HG02943 (cell line): ENCODE measurements around the gene DCPS.
"Not testable (repeated sequence)": the region's sequence is repeated elsewhere in the genome, so short reads cannot be mapped to it uniquely, and the experiment has no call there.

ENCODE experiments used
- ATAC-seq: cut with Tn5 transposase; IDR thresholded peaks from one replicate; pipeline ENCODE4 v1.9.1; 2021; ENCODE audit warnings: mild to moderate bottlenecking, low read depth, moderate library complexity; ENCODE audit not compliant: unreplicated experiment

Gene DCPS

GRCh38 chr11:126378763-126379162 is 74.9 kb downstream of the DCPS start:
- no peak for ATAC-seq

- ATAC-seq, result no peak
Measured at GRCh38 chr11:126380909-126381308, 77.0 kb downstream of the DCPS start.

- not testable (repeated sequence) for ATAC-seq
Measured at GRCh38 chr11:126381960-126382359, 78.1 kb downstream of the DCPS start.

GRCh38 chr11:126382641-126383040 is 78.8 kb downstream of the DCPS start:
- not testable (repeated sequence) for ATAC-seq

GRCh38 chr11:126383339-126384335 is 79.8 kb downstream of the DCPS start:
- no peak for ATAC-seq

- no peak for ATAC-seq
Measured at GRCh38 chr11:126384449-126385070, 80.7 kb downstream of the DCPS start.

- no peak for ATAC-seq
Measured at GRCh38 chr11:126385991-126386728, 82.3 kb downstream of the DCPS start.

- not testable (repeated sequence) for ATAC-seq
Measured at GRCh38 chr11:126386729-126387071, 82.8 kb downstream of the DCPS start.

- no peak for ATAC-seq
Measured at GRCh38 chr11:126387857-126388256, 84.0 kb downstream of the DCPS start.

GRCh38 chr11:126390272-126390867 is 86.5 kb downstream of the DCPS start:
- ATAC-seq, result no peak

- no peak for ATAC-seq
Measured at GRCh38 chr11:126391286-126391954, 87.6 kb downstream of the DCPS start.

GRCh38 chr11:126391970-126392632 is 88.2 kb downstream of the DCPS start:
- ATAC-seq, result peak; percentile 75

GRCh38 chr11:126392633-126393013 is 88.8 kb downstream of the DCPS start:
- peak; percentile 42 for ATAC-seq

GRCh38 chr11:126393143-126393542 is 89.3 kb downstream of the DCPS start:
- ATAC-seq, result no peak

- no peak for ATAC-seq
Measured at GRCh38 chr11:126394036-126394435, 90.2 kb downstream of the DCPS start.

- ATAC-seq, result not testable (repeated sequence)
Measured at GRCh38 chr11:126394634-126395072, 90.8 kb downstream of the DCPS start.
